Smooth muscle cell of the umbilical artery (primary cell): ENCODE data around the gene BCAR1. TPM values are rescaled to one million over a fixed set of nuclear protein-coding genes. Genes with fewer than 3 reads are reported as not detected.

Experiments used
- total RNA-seq: library from RNA; depleted of rRNA; stranded (reverse); fragments of >200 nt; gene quantifications from 2 replicates; pipeline ENCODE4 v1.2.3, GENCODE V29; 2014

The BCAR1 gene
- 55.5 and 116 TPM in 2 replicates for total RNA-seq

GRCh38 chr16:75251280-75252048, at the start of gene BCAR1:
BCAR1 (minus strand) TSS chr16:75251624; CDS start chr16:75251482, 142 bp downstream.

GRCh38 chr16:75218256-75219076, 33.0 kb downstream of the BCAR1 start, which contains the start of gene CTRB1:
CTRB1 (plus strand) TSS chr16:75218988; CDS start chr16:75219008, 20 bp downstream.

DNA sequence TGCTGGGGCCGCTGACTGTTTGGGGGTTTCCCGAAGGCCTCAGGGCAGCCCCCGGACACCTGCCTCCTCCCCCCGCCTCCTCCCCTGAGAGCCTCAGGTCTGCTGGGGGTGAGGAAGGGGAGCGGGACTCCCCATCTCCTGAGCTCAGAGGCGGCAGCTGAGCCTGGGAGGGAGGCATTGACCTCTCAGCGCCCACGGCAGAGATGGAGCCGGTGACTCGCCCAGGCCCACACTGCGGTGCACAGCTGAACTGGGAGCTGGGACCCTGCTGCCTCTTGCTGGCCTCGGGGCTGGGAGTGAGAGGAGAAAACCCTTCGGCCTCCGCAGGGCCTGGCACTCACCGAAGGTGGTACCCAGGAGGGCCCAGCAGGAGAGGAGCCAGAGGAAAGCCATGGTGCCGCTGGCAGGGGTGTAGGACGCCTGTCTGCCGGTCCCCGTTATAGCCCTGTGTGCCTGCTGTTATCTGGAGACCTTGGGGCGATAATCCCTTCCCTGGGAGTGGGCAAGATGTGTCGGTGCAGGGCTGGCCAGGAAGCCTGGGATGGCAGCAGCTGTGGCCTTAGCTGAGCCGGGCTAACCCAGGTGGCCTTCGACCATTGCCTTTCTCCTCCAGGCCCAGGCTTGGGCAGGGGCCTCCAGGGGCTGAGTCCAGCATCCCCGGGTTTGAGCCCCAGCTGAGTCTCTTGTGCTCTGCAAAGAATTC, 44.5 kb downstream of the BCAR1 start, which contains the start of gene CTRB2:
Gene CTRB2 (minus strand): TSS at position 413 of the 703 bp plus-strand sequence. CDS start 20 bp downstream, at position 393.

Other genes with a start within 250 kb of the BCAR1 start
- 1.8 and 3.3 TPM in 2 replicates for gene LDHD, start 134.8 kb downstream of the BCAR1 start, total RNA-seq
- gene ZFP1, start 103.1 kb downstream of the BCAR1 start, total RNA-seq = 21.0 and 36.2 TPM in 2 replicates
- gene CTRB2, start 44.5 kb downstream of the BCAR1 start, total RNA-seq = not detected in 2 replicates
- gene CTRB1, start 32.6 kb downstream of the BCAR1 start, total RNA-seq = not detected in 2 replicates
- 52.0 and 64.4 TPM in 2 replicates for gene CFDP1, start 181.9 kb upstream of the BCAR1 start, total RNA-seq
- gene TMEM170A, start 213.1 kb upstream of the BCAR1 start, total RNA-seq = 22.0 and 22.1 TPM in 2 replicates
- 4.5 and 6.2 TPM in 2 replicates for gene CHST6, start 243.8 kb upstream of the BCAR1 start, total RNA-seq